ENCODE results near the gene RTP2.

RTP2 gene

GRCh38 chr3:187738331-187739093, 36.2 kb upstream of the RTP2 start:
- DNase-seq, result peak; percentile 85

DNA sequence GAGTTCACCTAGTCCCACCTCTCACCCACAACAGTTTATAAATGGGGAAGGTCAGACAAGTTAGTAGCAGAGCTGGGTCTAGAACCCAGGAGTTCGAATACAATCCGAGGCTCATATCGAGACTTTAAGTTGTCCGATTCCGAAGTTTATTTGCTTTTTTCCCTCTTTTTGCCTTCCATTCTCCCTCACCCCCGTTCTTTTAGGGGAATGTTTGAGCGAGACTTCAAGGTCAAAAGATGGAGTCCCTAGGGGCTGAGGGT, 35.6 kb upstream of the RTP2 start:
- no peak for DNase-seq

GRCh38 chr3:187737368-187738070, 35.2 kb upstream of the RTP2 start:
- DNase-seq, result peak; percentile 18

GRCh38 chr3:187737006-187737367, 34.6 kb upstream of the RTP2 start:
- no peak for DNase-seq

- DNase-seq, result no peak
Observed at GRCh38 chr3:187736418-187736871, 34.1 kb upstream of the RTP2 start.

- no peak for DNase-seq
Observed at GRCh38 chr3:187735837-187736236, 33.5 kb upstream of the RTP2 start.

DNA sequence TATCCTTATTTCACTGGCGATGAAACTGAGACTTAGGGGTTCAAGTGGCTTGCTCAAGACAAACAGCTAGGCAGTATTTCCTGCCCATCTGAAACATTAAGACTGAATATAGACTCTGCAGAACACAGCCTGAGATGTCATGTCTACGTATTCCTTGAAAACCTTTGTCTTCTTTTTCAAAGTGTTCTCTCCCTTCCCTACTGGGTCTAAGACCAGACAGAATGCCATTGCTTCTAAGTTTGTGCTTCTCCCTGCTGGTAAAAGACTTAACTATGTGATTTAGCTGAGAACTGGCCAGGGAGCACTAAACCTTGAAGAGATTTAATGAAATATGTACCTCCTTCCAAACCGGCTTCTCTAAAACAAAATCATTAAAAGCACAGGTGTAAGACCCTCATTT, 33.0 kb upstream of the RTP2 start:
- no peak for DNase-seq

DNA sequence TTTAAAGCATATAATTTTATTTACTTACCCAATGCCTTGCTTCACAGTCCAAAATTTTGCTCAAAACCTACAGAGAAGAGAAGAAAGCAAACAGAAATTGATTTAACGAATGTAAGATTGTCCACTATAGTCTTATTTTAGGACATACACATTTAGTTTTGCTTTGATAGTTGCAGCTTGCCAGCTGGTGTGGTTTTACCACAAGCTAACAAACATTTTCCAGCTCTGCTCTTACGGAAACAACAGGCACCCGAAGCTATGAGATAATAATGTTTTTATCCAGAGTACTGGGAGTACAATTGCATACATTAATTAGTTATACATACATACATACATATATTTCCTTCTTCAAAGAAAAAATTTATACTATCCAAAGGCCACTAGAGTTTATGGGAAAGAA, 32.5 kb upstream of the RTP2 start:
- DNase-seq, result no peak

- no peak for DNase-seq
Observed at GRCh38 chr3:187733371-187733770, 31.0 kb upstream of the RTP2 start.

DNA sequence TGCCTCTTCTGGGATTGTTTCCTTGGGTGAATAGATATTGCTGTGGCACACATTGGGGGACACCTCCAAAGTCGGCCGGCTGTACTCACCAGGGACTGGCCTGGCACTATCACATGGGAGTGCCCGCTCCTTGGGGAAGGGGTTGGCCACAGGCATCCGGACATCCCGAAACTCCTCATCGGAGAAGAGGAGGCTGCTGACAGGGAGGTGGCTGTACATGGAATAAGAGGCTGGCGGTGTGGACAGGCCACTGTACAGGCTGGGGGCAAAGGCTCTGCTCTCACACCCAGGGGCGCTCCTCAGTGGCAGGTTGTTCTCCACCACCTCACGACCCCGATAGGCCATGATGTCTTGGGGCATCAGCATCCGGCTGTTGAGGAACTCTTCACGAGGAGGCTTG, 27.2 kb upstream of the RTP2 start:
- DNase-seq, result no peak

DNA sequence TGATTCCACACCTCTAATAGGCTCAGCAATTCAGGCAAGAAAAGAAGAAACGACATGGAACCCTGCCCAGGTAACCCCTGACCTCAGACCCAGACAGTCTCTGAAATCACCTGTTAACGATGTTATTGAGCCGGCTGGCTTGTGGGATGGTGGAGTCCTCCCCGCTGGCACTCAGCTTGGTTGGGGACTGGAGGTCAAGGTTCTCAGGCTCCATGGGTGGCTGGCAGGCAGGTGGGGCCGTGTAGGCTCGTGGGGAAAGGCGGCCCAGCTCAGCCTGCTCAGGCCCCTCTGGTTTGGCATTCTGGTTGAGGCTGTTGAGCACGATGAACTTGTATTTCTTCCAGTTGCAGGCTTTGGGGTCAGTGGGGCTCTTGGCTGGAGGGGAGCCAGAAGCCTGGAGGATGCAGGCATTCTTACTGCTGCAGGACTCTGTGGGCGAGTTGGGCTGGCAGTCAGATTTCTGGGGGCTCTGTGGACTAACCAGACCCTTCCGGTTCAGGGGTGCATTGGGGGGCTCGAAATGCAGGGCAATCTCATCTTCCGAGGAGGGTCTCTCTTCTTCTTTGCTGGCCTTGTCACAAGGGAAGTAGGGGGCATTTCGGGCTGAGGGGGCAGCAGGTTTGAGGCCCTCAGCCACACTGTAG, 26.7 kb upstream of the RTP2 start:
- no peak for DNase-seq

DNA sequence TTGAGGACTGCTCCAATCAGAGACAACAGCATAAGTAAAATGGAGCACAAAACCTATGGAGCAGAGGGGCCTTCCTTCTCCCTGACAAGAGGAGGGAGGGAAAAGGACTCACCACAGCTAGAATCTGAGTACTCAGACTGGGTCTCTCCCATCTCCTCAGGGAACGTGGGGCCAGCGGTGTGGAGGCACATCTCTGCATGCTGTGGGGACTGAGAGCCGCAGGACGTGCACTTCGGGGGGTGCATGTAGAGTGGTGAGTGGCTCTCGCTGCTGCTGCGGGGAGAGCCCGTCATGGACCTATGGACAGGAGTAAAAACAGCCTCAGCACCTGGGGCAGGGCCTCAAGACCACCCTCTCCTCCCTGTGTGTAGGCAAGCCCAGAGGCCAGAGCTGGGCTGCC, 25.9 kb upstream of the RTP2 start:
- no peak for DNase-seq

- no peak for DNase-seq
Observed at GRCh38 chr3:187726564-187726963, 24.2 kb upstream of the RTP2 start.

- no peak for DNase-seq
Observed at GRCh38 chr3:187725653-187726370, 23.5 kb upstream of the RTP2 start.

DNA sequence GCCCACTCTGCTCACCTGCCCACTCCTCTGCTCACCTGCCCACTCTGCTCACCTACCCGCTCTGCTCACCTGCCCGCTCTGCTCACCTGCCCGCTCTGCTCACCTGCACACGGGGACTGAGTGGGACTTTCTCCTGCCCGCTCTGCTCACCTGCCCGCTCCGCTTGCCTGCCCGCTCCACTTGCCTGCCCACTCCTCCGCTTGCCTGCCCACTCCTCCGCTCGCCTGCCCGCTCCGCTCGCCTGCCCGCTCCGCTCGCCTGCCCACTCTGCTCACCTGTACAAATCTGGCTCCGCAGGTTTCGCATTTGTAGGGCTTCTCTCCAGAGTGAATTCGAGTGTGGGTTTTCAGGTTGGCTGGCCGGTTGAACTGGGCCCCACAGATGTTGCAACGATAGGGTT, 22.9 kb upstream of the RTP2 start:
- DNase-seq, result no peak

DNA sequence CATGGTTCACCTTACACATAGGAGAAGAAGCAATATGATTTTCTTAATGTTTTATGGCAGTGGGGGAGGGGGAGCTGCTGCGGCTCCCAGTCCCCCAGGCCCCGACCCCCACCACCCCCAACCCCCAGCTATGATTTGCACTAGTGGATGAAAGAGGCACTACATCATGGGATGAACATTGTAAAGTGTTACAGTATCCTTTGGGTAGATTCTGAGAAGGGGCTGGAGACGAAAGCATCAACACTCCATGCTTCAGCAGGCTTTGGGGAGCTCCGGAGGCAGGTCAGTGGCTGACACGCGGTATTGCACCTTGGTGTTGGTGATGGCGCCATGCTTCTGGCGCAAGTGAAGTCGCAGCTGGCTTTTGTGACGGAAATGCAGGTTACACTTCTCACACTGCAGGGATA, 19.9 kb upstream of the RTP2 start:
- no peak for DNase-seq

- DNase-seq, result no peak
Observed at GRCh38 chr3:187721055-187721454, 18.7 kb upstream of the RTP2 start.

DNA sequence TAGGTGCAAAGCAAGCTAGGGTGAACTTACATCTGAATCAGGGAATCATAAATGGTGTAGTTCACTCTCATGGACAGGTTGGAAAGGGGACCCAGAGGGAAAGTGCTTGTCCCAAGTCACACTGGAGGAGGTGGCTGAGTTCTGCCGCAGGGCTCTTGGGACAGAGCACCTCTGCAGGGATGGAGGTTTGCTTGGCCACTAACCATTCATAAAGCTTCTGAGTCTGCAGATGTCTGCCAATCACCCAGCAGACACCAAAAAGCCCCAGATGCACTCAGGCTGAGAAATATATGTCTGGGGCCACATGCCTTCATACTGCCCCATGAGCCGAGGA, 17.9 kb upstream of the RTP2 start:
- no peak for DNase-seq

- DNase-seq, result no peak
Observed at GRCh38 chr3:187719628-187720336, 17.4 kb upstream of the RTP2 start.

GRCh38 chr3:187718802-187719201, 16.4 kb upstream of the RTP2 start:
- no peak for DNase-seq

DNA sequence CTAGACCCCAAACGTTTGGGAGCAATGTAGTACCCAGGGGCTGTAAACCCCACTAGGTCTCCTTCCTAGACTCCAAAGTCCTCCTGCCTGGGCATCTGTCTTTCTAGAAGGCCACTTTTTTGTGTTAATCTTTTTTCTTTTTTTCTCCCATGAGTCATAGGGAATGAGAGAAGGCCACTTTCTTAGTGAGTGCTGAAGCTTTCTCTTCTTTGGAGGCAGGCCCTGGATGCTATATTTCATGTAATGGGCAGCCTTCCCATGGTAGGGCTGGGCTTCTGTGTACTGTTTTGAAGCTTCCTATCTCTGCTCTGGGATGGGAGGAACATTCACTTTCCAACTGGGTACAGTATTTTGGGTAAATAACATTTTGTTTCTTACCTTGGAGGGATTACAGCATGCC, 15.2 kb upstream of the RTP2 start:
- no peak for DNase-seq

GRCh38 chr3:187714404-187714979, 12.1 kb upstream of the RTP2 start:
- peak; percentile 75 for DNase-seq

GRCh38 chr3:187713504-187713903, 11.1 kb upstream of the RTP2 start:
- peak; percentile 62 for DNase-seq
